HUES64 (cell line): ENCODE measurements around the gene CCDC54. TPM values are rescaled to one million over a fixed set of nuclear protein-coding genes. Genes with fewer than 3 reads are reported as not detected.
"Not testable (repeated sequence)": the region's sequence is repeated elsewhere in the genome, so short reads cannot be mapped to it uniquely, and the experiment has no call there.

Experiments
- H3K27ac ChIP-seq: 2 replicates; pipeline ENCODE4 v1.7.0; 2013; ENCODE audit warnings: low read depth, low read length, inconsistent platforms
- H3K27me3 ChIP-seq: 2 replicates; pipeline ENCODE4 v1.6.1; 2013; ENCODE audit warnings: mild to moderate bottlenecking, low read length; ENCODE audit not compliant: insufficient read depth
- H3K36me3 ChIP-seq: 2 replicates; pipeline ENCODE4 v1.6.1; 2013; ENCODE audit warnings: mild to moderate bottlenecking, low read length; ENCODE audit not compliant: insufficient read depth
- H3K4me1 ChIP-seq: 2 replicates; pipeline ENCODE4 v1.6.1; 2013; ENCODE audit warnings: mild to moderate bottlenecking, low read length, moderate library complexity; ENCODE audit not compliant: insufficient read depth
- H3K4me3 ChIP-seq: 2 replicates; pipeline ENCODE4 v1.5.1; 2013; ENCODE audit warnings: mild to moderate bottlenecking, low read length, moderate library complexity
- H3K9ac ChIP-seq: 2 replicates; pipeline ENCODE4 v1.6.1; 2013; ENCODE audit warnings: mild to moderate bottlenecking, low read depth, low read length
- H3K9me3 ChIP-seq: 2 replicates; pipeline ENCODE4 v1.6.1; 2013; ENCODE audit warnings: low read depth, low read length; ENCODE audit not compliant: insufficient read depth
- WGBS: fragments of 150-250, 120-280 bp; methylation state at CpG from one replicate; pipeline ENCODE4 v1.1.7; 2013; ENCODE audit warnings: missing lambda C conversion rate; 5-methylcytosine and 5-hydroxymethylcytosine counted together
- polyA plus RNA-seq, 2 experiments: library from polyadenylated mRNA; stranded (reverse); fragments of 50-300 nt; gene quantifications; one replicate each; pipeline ENCODE4 v1.2.3, GENCODE V29; 2013

Gene CCDC54
- polyA plus RNA-seq (2013, experiment 1 of 2), result not detected
- polyA plus RNA-seq (2013, experiment 2 of 2), result not detected

- H3K4me3 ChIP-seq, result no peak within 1 kb of the TSS
- H3K27me3 ChIP-seq, result no peaks in the 10 kb centered on the region
- no peak within 1 kb of the TSS for H3K9ac ChIP-seq
- no peak within 1 kb of the TSS for H3K27ac ChIP-seq
- no peaks in the 10 kb centered on the region for H3K9me3 ChIP-seq
- no peaks in the 10 kb centered on the region for H3K4me1 ChIP-seq
- H3K36me3 ChIP-seq, result no peaks in the 10 kb centered on the region
Observed at GRCh38 chr3:107377151-107377550, at the start of gene CCDC54. Gene CCDC54, plus strand, starts transcription at chr3:107377439. Its CDS starts 149 bp downstream, at chr3:107377588.

GRCh38 chr3:107328069-107328468, 49.2 kb upstream of the CCDC54 start:
- no peaks in the 10 kb centered on the region for H3K4me1 ChIP-seq

GRCh38 chr3:107329088-107329487, 48.2 kb upstream of the CCDC54 start:
- 96% methylated on average over 4 of the region's 5 CpGs for WGBS
- H3K9me3 ChIP-seq, result 0 out of 2 replicates have a peak, but pooled peaks cover 7% of the 10 kb centered on the region
- no peaks in the 10 kb centered on the region for H3K36me3 ChIP-seq
- no peak overlapping the region for H3K9ac ChIP-seq
- no peaks in the 10 kb centered on the region for H3K4me1 ChIP-seq
- H3K4me3 ChIP-seq, result no peak overlapping the region
- no peaks in the 10 kb centered on the region for H3K27me3 ChIP-seq
- no peak overlapping the region for H3K27ac ChIP-seq

More at GRCh38 chr3:107328069-107328468, 49.2 kb upstream of the CCDC54 start:
- Histone ChIP-seq H3K27me3 (no peaks in the 10 kb centered on the region), H3K9me3 (0 out of 2 replicates have a peak, but pooled peaks cover under 1% of the 10 kb centered on the region), H3K4me3 (no peak overlapping the region), H3K27ac (no peak overlapping the region), H3K36me3 (no peaks in the 10 kb centered on the region), H3K9ac (no peak overlapping the region)
- 93% methylated on average over 2 of the region's 2 CpGs for WGBS

- not testable (repeated sequence) for H3K36me3 ChIP-seq, H3K4me3 ChIP-seq, H3K4me1 ChIP-seq, H3K9me3 ChIP-seq, H3K9ac ChIP-seq, H3K27me3 ChIP-seq, H3K27ac ChIP-seq
- whole genome bisulfite sequencing, result 92% methylated on average over 3 of the region's 3 CpGs
Observed at GRCh38 chr3:107339690-107340089, 37.5 kb upstream of the CCDC54 start.

GRCh38 chr3:107344722-107345121, 32.5 kb upstream of the CCDC54 start:
- Histone ChIP-seq H3K4me3 (no peak overlapping the region), H3K27me3 (no peaks in the 10 kb centered on the region), H3K9ac (no peak overlapping the region), H3K27ac (no peak overlapping the region), H3K36me3 (no peaks in the 10 kb centered on the region), H3K9me3 (no peaks in the 10 kb centered on the region), H3K4me1 (no peaks in the 10 kb centered on the region)

- no peaks in the 10 kb centered on the region for H3K36me3 ChIP-seq
- 86% methylated on average over 4 of the region's 4 CpGs for WGBS
- no peaks in the 10 kb centered on the region for H3K4me1 ChIP-seq
- H3K27me3 ChIP-seq, result no peaks in the 10 kb centered on the region
- H3K4me3 ChIP-seq, result no peak overlapping the region
- H3K9ac ChIP-seq, result no peak overlapping the region
- no peaks in the 10 kb centered on the region for H3K9me3 ChIP-seq
- no peak overlapping the region for H3K27ac ChIP-seq
Observed at GRCh38 chr3:107345822-107346405, 31.3 kb upstream of the CCDC54 start.

- Histone ChIP-seq H3K27me3 (no peaks in the 10 kb centered on the region), H3K4me1 (no peaks in the 10 kb centered on the region), H3K9me3 (no peaks in the 10 kb centered on the region), H3K27ac (no peak overlapping the region), H3K36me3 (no peaks in the 10 kb centered on the region), H3K9ac (no peak overlapping the region), H3K4me3 (no peak overlapping the region)
- WGBS, result 85% methylated on average over 2 of the region's 2 CpGs
Observed at GRCh38 chr3:107346564-107346963, 30.7 kb upstream of the CCDC54 start.

- Histone ChIP-seq H3K27me3 (no peaks in the 10 kb centered on the region), H3K36me3 (no peaks in the 10 kb centered on the region), H3K4me3 (no peak overlapping the region), H3K9ac (no peak overlapping the region), H3K27ac (no peak overlapping the region), H3K4me1 (no peaks in the 10 kb centered on the region), H3K9me3 (no peaks in the 10 kb centered on the region)
- WGBS, result 89% methylated on average over 2 of the region's 2 CpGs
Observed at GRCh38 chr3:107347751-107348150, 29.5 kb upstream of the CCDC54 start.

GRCh38 chr3:107356706-107357105, 20.5 kb upstream of the CCDC54 start:
- Histone ChIP-seq H3K4me3 (no peak overlapping the region), H3K9ac (no peak overlapping the region), H3K9me3 (no peaks in the 10 kb centered on the region), H3K4me1 (no peaks in the 10 kb centered on the region), H3K27ac (no peak overlapping the region), H3K36me3 (no peaks in the 10 kb centered on the region), H3K27me3 (no peaks in the 10 kb centered on the region)
- WGBS, result 100% methylated on average over 1 of the region's 2 CpGs

- WGBS, result 91% methylated on average over 3 of the region's 3 CpGs
- H3K4me1 ChIP-seq, result peaks cover 2% of the 10 kb centered on the region; the same call in 1 of the 2 replicates
- no peak overlapping the region for H3K9ac ChIP-seq
Observed at GRCh38 chr3:107361633-107362032, 15.6 kb upstream of the CCDC54 start.

GRCh38 chr3:107365051-107365450, 12.2 kb upstream of the CCDC54 start:
- 100% methylated on average over 2 of the region's 4 CpGs for WGBS
- Histone ChIP-seq H3K4me1 (peaks cover 8% of the 10 kb centered on the region), H3K4me3 (no peak overlapping the region), H3K27me3 (no peaks in the 10 kb centered on the region), H3K27ac (no peak overlapping the region), H3K9me3 (no peaks in the 10 kb centered on the region), H3K9ac (no peak overlapping the region), H3K36me3 (no peaks in the 10 kb centered on the region)

More at GRCh38 chr3:107361633-107362032, 15.6 kb upstream of the CCDC54 start:
- Histone ChIP-seq H3K9me3 (no peaks in the 10 kb centered on the region), H3K27me3 (no peaks in the 10 kb centered on the region), H3K27ac (no peak overlapping the region), H3K4me3 (no peak overlapping the region), H3K36me3 (no peaks in the 10 kb centered on the region)

GRCh38 chr3:107366766-107367165, 10.5 kb upstream of the CCDC54 start:
- Histone ChIP-seq H3K27ac (peak overlapping the region; percentile 17; the same call in 1 of the 2 replicates), H3K9ac (no peak overlapping the region), H3K4me1 (peaks cover 8% of the 10 kb centered on the region), H3K9me3 (no peaks in the 10 kb centered on the region), H3K27me3 (no peaks in the 10 kb centered on the region), H3K36me3 (no peaks in the 10 kb centered on the region), H3K4me3 (no peak overlapping the region)
- WGBS, result 92% methylated on average over 2 of the region's 3 CpGs
